Measurements from ENCODE around the gene NDUFB11. TPM values are rescaled to one million over a fixed set of nuclear protein-coding genes. Genes with fewer than 3 reads are reported as not detected.

NDUFB11 gene
- total RNA-seq, 1 donor from 2014 or later: 82.8 TPM

Small RNAs within 50 kb of the gene (small RNA-seq; reads per million reads assigned to genes)
- gene RNU12-2P (ENCODE audit: low replicate concordance): not detected

Other genes starting within 250 kb of the NDUFB11 start
- gene JADE3, start 232.3 kb downstream of the NDUFB11 start, total RNA-seq: 6.3 TPM
- gene RGN, start 66.3 kb downstream of the NDUFB11 start, total RNA-seq: 5.8 TPM
- gene RBM10, start 519 bp upstream of the NDUFB11 start, total RNA-seq: 27.8 TPM
- gene UBA1, start 49.1 kb upstream of the NDUFB11 start, total RNA-seq: 127 TPM
- 116 TPM for gene CDK16, start 74.0 kb upstream of the NDUFB11 start, total RNA-seq
- gene USP11, start 88.3 kb upstream of the NDUFB11 start, total RNA-seq: 88.0 TPM
- gene ZNF157, start 225.9 kb upstream of the NDUFB11 start, total RNA-seq: 0.92 TPM

Data from tongue (tissue), 2 donors.